HUDEP-2 (cell line): ENCODE data around the gene AFF1.

Experiments used
- DNase-seq, 76 experiments: peaks; one replicate each; lab custom pipeline; 2025; ENCODE audit not compliant: unreplicated experiment in 76 of 76; lab: John Stamatoyannopoulos, UW

Gene AFF1

DNA sequence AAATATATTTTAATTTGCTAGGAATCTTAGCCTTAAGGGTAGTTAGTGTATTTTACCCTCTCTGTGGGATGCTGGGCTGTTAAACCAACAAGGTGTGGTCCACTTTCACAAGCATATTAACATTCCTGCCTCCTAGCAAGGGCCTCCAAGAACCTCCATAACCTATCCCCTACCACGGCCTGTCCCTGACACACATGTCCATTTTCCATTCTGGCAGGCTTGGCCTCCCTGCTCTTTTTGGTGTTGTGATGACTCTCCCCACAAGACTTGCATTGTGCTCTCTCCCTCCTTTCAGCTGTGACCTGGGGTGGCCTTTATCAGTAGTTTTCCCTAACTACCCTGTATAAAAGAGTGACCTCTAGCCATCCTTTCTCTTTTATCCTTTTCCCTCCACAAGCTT, 165.4 kb downstream of the AFF1 start:
- DNase-seq = no peak

GRCh38 chr4:87101543-87102199, 166.9 kb downstream of the AFF1 start:
- DNase-seq = no peak

DNA sequence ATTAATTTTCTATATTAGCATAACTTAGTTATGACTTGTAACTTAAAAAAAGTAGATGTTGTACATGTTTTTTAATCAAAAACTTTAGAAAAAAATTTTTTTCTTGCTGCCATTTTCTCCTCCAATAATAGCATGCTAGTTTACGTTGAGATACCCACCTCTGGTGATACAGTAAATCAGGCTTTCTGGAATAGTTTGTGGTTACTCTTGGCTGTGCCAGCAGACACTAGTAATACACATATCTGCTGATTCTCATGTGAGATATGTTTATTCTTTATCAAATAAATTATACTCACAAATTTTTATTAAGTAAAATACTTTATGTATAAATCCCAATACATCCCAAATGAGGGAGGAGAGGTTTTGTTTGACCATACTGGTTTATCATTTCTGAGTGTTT, 168.3 kb downstream of the AFF1 start:
- DNase-seq = no peak

DNA sequence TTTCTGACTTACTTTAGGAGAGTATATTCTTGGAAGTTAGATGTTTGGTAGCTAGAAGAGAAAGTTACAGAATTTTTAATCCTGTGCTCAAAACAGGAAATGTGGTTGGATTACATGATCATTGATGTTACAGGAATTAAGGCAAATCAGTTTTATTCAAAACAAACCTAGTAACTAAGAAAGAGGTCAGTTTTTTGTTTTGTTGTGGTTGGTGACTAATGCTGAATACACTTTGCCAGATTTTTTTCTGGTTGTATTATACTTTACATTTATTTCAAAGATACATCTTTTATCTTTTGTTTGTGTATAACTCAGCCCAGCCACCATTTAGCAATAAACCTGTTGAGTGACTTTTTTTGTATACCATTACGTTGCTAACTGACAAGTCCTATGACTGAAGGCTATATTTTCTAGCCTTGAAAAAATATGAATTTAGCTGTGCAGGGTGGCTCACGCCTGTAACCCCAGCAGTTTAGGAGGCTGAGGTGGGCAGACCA, 168.9 kb downstream of the AFF1 start:
- no peak for DNase-seq

- DNase-seq = no peak
Measured at GRCh38 chr4:87105101-87105845, 170.5 kb downstream of the AFF1 start.

DNA sequence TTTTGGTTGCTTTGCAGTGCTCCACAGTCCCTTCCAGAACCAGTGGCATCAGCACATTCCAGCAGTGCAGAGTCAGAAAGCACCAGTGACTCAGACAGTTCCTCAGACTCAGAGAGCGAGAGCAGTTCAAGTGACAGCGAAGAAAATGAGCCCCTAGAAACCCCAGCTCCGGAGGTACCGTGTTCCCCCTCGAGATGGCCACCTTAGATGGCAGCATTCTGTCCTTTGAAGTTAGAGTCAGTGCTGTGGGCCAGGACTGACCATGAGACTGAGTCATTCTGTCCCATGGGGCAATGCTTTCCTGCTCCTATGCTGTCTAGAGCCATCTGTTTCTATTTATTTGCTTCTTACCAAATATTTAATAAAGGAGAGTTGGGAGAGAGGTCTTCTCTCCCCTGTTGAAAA, 173.3 kb downstream of the AFF1 start:
- DNase-seq = no peak

DNA sequence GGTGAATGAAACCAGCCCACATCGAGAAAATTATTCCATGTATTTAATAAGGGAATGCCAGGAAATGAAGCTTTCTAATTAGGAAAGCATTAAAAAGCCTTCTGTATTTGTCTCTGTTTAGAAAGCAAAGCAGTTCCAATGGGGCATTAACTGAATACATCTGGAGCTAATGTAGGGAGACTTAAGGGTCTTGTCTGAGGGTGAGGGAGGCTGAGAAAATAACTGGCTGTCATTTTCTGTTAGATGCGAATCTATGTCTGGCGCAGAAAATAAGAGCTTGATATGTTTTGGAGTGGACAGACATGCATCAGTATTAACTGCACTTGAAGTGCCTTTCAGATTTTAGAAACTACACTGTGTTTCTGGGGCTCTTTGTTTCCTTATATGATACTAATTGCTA, 174.3 kb downstream of the AFF1 start:
- no peak for DNase-seq

DNA sequence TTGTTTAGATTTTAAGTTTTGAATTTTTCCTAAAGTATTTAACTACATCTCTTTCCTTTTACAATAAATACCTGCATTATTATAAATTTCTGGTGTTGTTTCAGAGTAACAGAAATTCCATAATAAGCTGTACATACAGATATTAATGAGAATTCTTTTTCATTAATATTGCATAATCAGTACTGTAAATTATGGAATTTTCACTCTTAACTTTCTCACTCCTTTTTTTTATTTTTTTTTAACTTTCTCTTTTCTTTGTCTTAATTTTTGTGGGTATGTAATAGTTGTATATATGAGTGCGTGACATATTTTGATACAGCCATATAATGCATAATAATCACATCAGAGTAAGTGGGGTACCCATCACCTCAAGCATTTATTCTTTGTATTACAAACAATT, 175.1 kb downstream of the AFF1 start:
- DNase-seq = no peak

DNA sequence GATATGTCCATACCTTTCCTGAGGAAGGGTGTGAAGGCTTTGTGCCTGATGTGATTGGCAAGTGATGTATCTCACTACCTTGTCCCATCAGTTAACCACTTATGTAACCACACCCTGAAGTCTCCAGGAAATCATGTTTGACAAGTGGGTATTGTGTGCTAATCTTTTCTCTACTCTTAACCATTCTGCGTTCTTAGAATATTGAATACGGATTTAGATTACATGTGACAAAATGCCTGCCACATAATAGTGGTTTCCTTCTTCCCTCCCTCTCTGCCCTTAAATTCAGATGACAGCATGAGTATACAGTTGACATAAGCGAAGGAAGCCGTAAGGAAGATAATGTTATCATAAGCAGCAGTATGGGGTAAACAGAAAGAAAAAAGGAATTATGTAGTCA, 177.3 kb downstream of the AFF1 start:
- peak in 3 of 76 experiments; percentile 9 to 28 (median 17) for DNase-seq

- DNase-seq = no peak
Measured at GRCh38 chr4:87114245-87115062, 179.6 kb downstream of the AFF1 start.

DNA sequence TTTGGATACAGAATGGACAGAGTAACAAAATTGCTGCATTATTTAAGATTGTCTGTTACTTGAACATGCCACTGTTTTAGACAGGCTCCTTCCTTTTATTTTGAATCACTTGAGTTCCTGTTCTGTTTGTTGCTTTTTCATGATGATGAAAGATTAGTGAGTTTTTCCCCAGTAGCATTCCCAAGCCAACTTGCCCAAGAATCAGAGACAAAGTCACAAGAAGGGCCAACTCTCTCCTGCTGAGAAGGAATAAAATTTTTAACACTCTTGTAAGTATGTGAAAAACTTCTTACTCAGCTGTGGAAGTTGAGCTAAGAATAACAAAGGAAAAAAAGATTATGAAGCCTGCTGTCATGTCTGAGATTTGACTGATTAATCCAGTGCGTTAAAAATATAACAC, 181.4 kb downstream of the AFF1 start:
- no peak for DNase-seq

DNA sequence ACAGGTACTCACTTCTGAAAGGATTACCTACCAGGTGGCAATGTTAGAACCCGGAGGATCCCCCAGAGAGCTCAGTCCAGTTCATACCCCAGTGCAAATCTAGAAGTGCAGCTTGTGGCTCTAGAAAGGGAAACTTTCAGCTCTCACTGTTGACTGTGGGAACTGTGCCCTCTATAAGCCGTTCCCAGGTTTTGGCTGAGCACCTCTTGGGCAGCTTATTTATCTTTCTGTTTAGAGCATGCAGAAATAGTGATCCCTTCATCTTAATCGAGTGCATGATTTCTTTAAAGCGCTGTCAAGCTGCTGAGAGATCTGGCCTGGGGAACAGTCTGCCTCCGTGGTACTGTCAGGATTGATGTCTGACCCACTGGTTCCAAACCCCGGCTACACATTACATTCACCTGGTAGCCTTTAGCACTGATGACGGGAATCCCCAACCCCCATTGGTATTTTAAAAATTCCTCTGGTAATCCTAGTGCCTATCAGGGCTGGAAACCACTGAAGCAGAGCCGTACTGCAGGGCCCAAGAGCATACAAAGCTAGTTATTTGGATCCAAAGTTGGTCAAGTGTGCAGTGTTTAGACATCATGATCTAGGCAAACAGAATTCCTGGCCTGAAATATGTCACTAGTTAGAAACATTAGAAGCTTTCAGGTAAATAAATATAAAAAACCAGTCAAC, 182.4 kb downstream of the AFF1 start:
- DNase-seq = no peak

DNA sequence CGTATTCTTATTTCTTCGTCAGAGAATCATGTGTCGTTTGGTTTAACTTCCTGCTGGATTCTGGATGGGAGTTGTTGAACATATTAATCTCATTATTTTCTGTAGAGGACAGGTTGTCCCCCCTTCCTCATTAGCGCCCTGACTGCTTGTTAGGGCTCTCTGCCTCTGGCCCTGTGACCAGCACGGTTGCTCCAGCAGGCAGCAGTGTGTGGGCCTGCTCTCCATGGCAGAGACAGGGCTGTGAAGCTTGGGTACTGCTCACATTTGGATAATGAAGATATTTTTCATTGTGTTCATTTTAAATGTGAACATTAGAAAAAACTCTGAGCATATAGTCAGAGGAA, 182.9 kb downstream of the AFF1 start:
- no peak for DNase-seq

GRCh38 chr4:87118421-87118820, 183.6 kb downstream of the AFF1 start:
- DNase-seq = no peak

DNA sequence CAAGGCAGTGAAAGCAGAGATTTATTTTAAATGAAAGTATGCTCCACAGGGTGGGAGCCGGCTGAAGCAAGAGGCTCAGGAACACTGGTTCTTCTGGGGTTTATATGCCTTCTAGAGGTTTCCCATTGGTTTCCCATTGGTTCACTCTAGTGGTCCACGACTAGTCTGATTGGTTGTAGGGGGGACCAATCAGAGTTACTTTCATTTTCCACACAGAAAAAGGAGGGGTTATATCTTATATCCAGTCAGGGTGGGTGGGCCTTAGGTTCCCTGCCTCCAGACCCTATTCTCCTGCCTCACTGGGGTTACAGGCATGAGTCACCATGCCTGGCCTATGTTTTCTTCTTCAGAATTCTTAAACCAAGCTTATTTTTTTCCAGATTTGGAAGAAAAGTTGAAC, 184.0 kb downstream of the AFF1 start:
- peak in 2 of 76 experiments; percentile 1 to 24 for DNase-seq

DNA sequence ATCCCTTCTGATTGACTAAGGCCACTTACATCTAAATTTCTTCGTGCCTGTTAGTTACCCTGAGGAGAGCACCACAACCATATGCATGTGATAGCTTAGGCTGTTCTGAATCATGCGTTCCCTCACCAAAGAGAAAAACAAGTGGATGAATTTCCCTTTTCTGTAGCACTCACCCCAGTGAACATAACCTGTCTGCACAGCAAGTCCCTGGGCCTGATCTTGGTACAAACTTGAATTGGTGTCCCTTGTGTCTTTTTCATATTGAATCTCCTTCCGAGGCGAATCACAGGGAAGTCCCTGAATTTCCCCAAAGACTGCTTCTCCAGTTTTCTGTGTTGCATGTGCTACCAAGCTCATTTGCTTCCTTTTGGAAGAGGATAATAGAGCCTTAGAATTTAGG, 185.2 kb downstream of the AFF1 start:
- no peak for DNase-seq

DNA sequence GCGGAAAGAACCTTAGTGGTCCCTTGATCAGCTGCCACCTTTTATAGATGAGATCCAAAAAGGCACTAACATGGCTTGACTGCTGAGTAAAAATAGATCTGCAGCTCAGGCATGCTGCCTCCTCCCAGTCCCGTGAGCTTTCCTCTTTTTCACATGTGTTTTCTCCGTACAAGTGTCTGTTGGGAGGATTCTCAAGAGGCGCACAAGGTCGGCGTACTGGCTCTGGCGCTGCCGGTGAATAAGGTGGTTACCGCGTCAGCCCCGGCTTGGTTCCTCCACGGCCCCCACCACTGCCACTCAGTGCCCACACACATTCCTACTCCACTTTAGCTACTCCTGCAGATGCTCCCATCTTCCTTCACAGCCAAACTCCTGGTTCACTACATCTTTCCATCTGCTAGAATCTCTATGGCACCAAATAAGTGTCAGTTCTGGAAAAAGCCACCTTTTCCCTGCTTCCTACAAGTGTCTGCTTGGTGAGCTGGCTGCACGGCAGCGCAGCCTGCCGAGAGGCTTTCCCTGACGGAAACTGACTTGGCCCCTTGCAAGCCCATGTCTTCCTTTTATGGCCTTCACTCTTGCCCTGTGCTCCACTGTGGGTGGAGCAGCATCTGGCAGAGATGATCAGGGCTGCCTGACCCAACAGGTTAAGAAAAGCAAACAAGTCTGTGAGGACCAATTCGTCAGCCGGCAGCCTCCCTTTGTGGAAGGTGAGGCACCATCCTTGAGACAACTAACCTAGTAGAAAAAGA, 185.8 kb downstream of the AFF1 start:
- DNase-seq = no peak

GRCh38 chr4:87121341-87122065, 186.7 kb downstream of the AFF1 start:
- no peak for DNase-seq

DNA sequence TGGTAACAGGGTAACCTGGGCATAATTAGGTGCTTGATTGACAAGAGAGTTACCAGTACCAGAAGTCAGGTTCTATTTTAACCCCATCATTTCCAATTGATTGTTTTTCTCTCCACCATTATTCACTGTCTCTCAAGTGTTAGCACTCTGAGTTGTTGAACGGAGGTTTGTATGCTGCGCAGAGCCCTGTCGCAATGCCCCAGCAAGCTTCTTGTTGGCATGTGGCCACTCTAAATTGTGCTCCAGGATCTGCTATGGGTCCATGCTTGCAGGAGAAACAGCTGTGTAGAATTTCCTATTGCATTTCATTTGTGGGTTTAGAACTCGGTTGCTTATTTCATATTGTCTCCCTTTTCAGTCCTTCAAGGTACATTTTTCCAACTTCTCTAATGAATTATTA, 187.4 kb downstream of the AFF1 start:
- DNase-seq = no peak

DNA sequence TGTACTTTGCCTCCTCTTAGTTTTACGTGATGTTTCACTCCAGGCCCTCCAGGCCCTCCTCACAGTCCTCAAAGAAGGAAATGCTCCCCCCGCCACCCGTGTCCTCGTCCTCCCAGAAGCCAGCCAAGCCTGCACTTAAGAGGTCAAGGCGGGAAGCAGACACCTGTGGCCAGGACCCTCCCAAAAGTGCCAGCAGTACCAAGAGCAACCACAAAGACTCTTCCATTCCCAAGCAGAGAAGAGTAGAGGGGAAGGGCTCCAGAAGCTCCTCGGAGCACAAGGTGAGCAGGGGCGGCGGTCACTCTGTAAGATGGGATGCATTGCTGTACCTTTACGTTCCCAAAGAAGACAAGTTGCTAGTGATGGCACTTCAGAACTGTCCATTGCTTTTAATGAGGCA, 191.2 kb downstream of the AFF1 start:
- DNase-seq = no peak
